GF-D8 (cell line): ENCODE measurements around the gene LINC01488.

Experiments used
- DNase-seq: peaks from one replicate; lab custom pipeline; 2025; lab: John Stamatoyannopoulos, UW

LINC01488 gene

DNA sequence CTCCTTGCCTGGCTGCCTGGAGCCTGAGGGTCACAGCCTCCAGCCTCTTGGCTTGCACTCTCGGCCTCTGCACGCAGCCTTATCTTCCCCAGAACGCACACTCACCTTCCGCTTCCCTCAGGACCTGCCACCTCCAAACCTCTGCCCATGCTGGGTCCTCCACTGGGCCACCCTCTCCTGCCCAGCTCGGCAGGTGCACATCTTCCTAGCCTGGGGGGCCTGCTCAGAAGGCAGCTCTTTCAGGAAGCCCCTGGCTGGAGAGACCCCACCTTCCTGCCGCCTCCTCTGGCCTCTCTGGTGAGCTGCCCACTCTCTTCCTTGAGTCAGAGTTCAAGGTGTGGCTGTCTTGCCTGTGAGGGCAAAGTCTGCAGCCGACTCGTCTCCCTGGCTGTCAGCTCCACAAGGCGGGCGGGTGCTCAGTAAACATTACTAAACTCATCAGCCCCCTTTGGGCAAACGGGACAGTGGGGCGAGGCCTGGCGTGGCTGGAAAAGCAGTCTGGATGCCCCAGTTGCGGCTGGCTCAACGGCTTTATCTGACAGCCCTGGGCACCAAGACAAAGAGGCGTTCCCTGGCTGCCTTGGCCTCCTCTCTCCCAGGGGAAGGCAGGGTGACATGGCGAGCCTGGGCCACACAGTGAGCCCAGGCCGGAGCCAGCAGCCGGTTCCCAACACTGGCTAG is 1.7 kb upstream of the LINC01488 start:
- no peak for DNase-seq

- no peak for DNase-seq
Observed at GRCh38 chr11:69480547-69481392, 693 bp upstream of the LINC01488 start.

DNA sequence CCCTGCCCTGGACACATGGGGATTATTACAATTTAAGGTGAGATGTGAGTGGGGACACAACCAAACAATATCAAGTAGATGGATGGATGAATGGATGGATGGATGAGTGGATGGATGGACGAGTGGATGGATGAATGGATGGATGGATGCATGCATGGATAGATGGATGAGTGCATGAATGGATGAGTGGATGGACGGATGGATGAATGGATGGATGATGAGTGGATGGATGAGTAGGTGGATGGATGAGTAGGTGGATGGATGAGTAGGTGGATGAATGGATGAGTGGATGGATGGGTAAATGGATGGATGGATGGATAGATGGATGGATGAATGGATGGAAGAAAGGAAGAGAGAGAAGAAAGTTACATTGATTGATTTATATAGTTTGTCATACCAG is 859 bp downstream of the LINC01488 start:
- no peak for DNase-seq

DNA sequence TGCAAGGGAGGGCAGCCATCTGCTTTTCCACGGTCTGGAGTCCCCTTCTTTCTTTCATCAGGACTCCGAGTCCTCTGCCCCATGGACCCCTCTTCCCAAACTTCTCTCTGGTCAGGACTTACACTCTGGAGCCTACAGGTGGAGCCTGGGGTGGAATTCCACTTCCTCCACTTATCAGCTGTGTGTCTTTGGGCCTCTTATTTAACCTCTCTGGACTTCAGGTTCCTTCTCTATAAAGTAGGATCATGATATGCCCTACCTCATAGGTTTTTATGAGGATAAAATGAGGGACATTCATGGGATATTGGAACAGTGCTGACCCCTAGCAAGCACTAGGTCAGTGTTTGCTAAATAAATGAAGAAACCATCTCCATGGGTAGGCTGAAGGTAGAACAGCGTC is 1.7 kb downstream of the LINC01488 start:
- DNase-seq = no peak

- DNase-seq = no peak
Observed at GRCh38 chr11:69483691-69484426, 2.4 kb downstream of the LINC01488 start.

DNA sequence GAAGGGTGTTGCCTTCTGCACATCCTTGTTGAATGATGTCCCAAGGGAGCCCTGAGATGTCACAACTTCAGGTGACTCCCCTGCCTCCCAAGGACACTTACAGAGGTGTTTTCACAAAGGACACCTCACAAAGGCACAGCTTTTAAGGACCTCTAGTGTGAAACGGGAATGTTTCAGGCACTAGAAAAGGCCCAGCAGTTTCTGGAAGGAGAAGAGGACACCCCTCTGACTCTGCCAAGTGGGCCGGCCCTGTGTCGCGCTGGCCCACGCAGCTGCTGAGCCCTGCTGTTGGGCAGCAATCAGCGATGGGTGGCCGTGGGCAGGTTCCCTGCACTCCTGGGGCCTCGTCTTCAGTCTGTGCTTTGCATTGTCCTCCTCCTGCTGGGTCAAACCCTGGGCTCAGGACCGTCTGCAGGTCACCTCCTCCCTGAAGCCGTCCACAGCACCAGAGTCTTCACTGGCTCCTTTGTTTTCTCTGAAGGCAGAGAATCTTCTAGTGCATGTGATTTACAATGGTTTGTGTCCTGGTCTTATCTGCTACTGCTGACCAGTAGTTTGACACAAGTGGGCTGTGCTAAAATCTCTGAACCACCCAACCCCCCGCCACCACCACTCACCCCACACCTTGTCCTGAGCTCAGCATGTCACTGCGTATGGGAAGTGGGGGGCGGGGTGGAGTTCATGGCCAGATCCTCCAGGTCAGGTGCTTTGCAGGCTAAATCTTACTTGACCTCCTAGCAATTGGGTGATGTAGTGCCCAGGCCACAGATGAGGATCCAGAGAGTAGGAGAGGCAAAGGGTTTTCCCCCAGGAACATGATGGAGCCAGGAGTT is 3.2 kb downstream of the LINC01488 start:
- no peak for DNase-seq

GRCh38 chr11:69485337-69486041 is 4.0 kb downstream of the LINC01488 start:
- no peak for DNase-seq

GRCh38 chr11:69486056-69486772 is 4.8 kb downstream of the LINC01488 start:
- no peak for DNase-seq

GRCh38 chr11:69486773-69487291 is 5.4 kb downstream of the LINC01488 start:
- no peak for DNase-seq

- DNase-seq = no peak
Observed at GRCh38 chr11:69487391-69487790, 5.9 kb downstream of the LINC01488 start.

DNA sequence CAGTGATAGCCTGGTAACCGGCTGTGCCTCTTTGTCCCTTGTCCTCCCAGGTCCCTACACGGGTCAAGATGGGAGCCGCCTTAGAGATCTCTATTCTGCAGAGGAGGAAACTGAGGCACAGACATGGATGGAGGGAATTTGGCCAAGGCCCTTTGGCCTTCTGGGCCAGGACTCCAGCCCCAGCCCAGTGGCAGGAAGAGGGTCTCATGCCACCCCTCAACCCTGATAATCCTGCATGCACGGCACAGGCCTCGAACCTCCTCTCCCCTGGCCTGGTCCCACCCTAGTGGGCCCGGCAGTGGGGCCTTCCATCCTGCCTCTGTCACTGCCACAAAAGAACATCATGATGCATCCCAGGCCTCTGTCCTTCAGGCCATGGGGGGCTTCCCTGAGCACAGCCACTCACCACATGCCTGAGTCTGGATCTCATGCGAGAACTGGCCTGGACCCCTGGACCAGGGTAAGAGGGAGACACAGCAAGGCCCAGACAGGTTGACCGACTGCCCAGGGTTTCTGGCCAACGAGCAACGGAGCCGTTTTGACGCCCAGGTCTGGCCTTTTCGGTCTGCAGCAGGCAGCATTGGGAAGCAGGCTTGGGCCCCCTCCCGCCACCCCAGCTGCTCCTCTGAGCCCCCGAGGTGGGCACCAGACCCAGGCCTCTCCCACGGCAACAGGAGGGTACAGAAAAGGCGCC is 6.5 kb downstream of the LINC01488 start:
- no peak for DNase-seq

GRCh38 chr11:69488543-69488940 is 7.1 kb downstream of the LINC01488 start:
- DNase-seq = no peak

- DNase-seq = no peak
Observed at GRCh38 chr11:69489031-69489745, 7.7 kb downstream of the LINC01488 start.

DNA sequence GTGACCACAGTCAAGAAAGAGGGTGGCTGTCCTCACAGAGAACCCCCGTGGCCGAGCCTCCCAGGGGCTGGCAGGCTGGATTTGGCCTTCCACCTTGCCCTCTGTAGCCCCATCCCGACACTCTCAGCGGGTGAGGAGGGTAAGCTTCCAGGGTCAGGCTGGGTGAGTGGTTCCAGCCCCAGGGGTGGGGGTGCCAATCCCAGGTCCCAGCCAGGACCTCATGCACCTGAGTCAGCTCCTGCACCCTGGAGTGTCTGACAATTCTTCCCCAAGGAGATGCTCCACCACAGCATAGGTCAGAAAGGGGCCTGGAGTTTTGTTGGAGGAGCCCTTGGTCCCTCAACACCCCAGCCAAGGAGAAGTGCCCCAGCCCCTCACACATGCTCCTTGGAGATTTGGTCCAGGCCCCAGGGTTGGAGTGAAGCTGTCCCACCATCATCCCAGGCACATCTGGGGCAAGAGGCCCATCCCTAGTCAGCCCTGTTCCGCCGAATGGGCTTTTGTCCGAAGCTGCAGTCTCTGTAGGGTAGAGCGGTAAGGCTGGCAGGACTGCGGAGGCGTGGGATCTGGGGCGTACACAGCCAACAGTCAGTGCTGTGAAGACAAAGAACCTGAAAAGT is 8.4 kb downstream of the LINC01488 start:
- no peak for DNase-seq

- DNase-seq = no peak
Observed at GRCh38 chr11:69490516-69490915, 9.1 kb downstream of the LINC01488 start.

GRCh38 chr11:69491071-69492031 is 9.9 kb downstream of the LINC01488 start:
- no peak for DNase-seq
